ENCODE data around the gene EPB41L1.

EPB41L1 gene

DNA sequence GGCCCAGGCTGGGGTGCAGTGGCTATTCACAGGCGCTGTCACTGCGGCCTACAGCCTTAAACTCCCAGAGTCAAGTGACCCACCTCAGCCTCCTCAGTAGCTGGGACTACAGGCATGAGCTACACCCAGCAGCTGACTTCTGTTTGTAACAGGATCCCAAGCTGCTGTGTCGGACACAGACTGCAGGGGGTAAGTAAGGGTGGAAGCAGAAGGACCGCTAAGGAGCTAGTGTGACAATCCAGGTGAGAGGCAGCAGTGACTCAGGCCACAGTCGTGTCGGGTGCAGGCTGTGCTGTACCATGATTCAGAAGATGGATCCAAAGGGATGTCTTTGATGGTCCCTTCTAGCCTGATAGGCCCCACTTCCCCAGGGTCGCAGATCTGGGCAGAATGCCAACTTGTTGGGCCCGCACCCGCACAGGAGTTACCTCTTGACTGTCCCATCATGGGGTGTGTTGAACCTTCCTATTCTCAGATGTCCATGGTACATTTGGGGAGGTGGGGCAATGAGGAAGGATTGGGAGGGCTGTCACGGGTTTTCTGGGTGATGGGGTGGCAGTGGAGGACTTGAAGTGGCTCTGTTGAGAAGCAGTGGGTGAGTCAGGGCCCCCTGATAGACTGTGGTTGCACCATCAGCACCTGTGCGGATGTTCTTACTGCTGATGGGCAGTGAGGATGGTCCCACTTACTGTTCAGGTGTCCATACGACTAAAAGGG is 107.0 kb downstream of the EPB41L1 start:
- no peak for TF ChIP-seq ZFX (IDR thresholded peaks at IDR 0.05; ENCODE audit: borderline replicate concordance)
- TF ChIP-seq, protein P1, sequence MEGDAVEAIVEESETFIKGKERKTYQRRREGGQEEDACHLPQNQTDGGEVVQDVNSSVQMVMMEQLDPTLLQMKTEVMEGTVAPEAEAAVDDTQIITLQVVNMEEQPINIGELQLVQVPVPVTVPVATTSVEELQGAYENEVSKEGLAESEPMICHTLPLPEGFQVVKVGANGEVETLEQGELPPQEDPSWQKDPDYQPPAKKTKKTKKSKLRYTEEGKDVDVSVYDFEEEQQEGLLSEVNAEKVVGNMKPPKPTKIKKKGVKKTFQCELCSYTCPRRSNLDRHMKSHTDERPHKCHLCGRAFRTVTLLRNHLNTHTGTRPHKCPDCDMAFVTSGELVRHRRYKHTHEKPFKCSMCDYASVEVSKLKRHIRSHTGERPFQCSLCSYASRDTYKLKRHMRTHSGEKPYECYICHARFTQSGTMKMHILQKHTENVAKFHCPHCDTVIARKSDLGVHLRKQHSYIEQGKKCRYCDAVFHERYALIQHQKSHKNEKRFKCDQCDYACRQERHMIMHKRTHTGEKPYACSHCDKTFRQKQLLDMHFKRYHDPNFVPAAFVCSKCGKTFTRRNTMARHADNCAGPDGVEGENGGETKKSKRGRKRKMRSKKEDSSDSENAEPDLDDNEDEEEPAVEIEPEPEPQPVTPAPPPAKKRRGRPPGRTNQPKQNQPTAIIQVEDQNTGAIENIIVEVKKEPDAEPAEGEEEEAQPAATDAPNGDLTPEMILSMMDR (IDR thresholded peaks at IDR 0.05) = no peak
- no peak overlapping the region for H3K27ac ChIP-seq

DNA sequence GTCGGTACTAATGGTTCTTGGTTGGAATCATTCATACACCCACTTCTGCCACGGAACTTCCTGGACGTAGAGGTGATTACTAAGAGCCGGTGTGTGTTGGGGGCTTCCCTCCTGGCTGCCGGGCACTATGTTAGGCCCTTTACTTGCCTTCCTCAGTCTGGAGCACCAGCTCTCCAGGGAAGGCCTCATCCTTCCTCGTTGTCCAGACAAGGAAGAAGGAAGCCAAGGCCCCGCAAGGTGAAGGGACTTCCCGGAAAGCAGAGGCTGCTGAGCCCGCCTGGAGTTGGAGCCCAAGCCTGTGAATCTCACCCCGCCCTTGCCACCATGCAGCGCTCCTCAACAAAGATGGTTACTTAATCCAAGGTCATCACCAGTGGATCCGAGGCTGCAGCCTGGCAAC is 107.9 kb downstream of the EPB41L1 start:
- TF ChIP-seq, protein P1 (IDR thresholded peaks at IDR 0.05) = no peak
- no peak for TF ChIP-seq ZFX (IDR thresholded peaks at IDR 0.05; ENCODE audit: borderline replicate concordance)
- no peak overlapping the region for H3K27ac ChIP-seq

DNA sequence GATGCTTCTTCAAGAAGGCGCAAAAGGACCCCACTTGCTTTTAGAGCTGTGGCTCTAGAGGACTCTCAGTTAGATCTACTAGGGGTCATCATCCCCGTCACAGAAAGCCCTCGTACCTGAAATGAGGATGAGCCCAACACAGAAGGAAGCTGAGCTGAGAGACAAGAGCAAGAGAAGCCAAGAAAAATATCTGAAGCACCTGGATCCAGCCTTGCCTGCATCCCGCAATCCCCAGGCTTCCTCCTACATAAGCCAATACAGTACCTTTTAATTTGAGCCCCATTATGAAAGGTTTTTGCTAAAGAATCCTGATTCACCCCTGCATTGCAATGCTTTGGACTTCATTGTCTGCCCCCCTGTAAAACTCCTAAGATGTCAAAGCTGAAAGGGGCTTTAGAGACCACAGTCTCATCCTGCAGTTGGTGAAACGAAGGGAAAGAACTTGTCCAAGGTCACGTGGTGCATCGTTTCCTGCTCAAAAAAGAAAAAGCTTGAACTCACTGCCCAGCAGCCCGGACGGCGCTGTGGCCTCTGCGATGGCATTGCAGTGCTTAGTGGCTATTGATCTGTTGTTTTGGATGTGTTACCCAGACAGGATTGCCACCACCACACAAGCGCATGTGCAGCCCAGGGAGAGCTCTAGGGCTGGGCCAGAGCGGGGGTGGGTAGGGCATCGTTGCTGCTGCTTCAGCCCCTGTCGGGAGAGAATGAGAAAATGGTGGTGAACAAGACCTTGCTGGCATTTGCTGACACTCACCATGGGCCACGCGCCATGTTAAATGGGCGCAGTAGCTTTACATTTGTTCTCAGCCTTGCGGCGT is 110.1 kb downstream of the EPB41L1 start:
- TF ChIP-seq, protein P1 (IDR thresholded peaks at IDR 0.05) = no peak
- TF ChIP-seq ZFX (IDR thresholded peaks at IDR 0.05; ENCODE audit: borderline replicate concordance) = no peak
- H3K27ac ChIP-seq = no peak overlapping the region

DNA sequence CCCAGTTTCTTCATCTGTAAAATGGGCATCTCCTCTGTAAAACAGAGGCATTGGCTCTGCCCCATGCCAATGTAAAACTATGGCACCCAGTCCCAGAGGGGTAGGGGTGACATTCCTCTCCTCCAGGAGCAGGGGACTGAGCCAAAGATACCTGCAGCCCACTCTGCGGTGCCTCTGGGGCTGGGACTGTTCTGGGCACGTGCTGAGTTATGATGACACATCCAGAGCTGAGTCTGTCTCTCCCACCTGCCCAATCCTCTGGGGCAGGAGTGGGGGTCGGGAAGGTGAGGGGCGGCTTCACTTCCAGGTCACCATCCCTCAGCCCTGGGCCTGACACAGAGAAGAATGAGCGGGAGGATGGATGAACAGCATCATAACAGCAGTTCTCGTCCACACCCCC is 111.6 kb downstream of the EPB41L1 start:
- no peak for TF ChIP-seq ZFX (IDR thresholded peaks at IDR 0.05; ENCODE audit: borderline replicate concordance)
- TF ChIP-seq, protein P1 (IDR thresholded peaks at IDR 0.05) = no peak
- no peak overlapping the region for H3K27ac ChIP-seq

DNA sequence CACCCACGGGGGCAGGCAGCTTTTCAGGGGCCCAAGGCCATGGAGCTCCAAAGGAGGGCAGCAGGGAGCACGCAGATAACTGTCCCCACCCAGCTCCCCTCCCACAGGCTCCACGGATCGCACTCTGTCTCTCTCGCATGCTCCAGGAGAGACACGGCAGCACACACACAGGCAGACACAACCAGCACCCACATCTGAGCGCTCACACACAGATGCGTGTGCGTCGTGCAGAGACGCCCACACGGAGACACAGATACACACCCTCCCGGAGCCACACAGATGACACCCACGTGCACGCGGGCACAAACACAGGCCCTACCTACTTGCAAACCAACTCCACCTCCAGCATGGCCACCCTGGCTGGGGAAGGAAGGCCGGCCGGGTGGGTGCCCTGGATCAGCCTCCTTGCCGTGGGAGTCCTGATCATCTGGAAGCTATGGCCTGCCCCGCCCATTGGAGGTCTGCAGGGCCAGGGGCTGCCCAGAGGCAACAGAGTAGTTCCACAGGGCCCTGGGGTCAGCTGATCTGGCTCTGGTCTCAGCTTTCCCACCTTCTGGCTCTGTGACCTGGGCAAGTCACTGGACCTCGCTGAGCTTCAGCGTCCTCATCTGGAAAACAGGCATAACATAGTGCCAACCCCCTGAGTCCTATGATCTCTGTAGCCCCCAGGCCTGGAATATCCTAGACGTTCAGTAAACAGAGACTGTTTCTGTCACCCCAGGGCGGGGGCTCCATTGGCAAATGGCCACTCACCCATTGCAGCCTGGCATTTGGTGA is 113.3 kb downstream of the EPB41L1 start:
- H3K27ac ChIP-seq = no peak overlapping the region
- no peak for TF ChIP-seq ZFX (IDR thresholded peaks at IDR 0.05; ENCODE audit: borderline replicate concordance)
- TF ChIP-seq, protein P1 (IDR thresholded peaks at IDR 0.05) = no peak

DNA sequence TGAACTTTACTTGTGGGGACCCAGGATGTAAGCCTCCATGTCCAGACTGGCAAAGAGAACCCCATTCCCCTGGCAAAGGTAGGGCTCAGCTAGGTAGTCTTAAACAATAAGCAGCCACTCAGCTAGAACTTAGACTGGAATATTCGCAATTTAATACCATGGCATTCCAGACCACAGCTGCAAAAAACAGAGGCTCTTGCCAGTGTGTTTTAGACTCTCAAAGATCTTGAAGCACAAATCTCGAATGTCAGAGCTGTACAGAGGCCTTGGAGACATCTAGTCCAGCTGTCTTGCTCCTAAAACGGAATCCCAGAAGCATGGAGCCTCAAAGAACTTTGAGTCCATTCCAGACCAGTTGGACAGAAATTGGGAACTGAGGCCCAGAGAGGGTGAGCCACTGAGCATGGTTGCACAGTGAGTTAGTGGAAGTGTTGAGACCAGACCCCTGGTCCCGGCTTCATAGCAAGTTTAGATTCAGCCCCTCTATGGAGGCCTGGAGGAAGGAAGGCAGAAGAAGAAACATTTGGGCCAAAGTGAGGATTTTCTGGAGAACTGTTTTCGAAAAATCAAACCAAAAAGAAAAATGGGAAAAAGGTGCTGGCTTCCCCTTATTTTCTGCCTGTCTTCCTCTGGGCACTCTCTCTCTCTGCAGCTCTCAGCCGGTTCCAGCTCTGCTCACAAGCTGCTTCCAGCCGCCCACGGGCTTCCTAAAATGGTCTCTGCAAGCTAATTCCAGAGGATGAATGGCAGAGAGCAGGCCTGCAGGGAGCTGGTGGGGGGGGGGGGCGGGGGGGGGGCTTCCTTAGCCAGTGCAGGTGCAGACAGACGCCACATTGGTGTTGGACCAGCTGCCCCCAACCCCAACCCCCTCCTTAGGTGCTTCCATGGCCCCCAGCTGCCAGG is 114.2 kb downstream of the EPB41L1 start:
- no peak for TF ChIP-seq ZFX (IDR thresholded peaks at IDR 0.05; ENCODE audit: borderline replicate concordance)
- TF ChIP-seq, protein P1 (IDR thresholded peaks at IDR 0.05) = no peak
- H3K27ac ChIP-seq = no peak overlapping the region
